ENCODE results near the gene NUTM2G.
"Not testable (repeated sequence)": the region's sequence is repeated elsewhere in the genome, so short reads cannot be mapped to it uniquely, and the experiment has no call there.

The NUTM2G gene, protein sequence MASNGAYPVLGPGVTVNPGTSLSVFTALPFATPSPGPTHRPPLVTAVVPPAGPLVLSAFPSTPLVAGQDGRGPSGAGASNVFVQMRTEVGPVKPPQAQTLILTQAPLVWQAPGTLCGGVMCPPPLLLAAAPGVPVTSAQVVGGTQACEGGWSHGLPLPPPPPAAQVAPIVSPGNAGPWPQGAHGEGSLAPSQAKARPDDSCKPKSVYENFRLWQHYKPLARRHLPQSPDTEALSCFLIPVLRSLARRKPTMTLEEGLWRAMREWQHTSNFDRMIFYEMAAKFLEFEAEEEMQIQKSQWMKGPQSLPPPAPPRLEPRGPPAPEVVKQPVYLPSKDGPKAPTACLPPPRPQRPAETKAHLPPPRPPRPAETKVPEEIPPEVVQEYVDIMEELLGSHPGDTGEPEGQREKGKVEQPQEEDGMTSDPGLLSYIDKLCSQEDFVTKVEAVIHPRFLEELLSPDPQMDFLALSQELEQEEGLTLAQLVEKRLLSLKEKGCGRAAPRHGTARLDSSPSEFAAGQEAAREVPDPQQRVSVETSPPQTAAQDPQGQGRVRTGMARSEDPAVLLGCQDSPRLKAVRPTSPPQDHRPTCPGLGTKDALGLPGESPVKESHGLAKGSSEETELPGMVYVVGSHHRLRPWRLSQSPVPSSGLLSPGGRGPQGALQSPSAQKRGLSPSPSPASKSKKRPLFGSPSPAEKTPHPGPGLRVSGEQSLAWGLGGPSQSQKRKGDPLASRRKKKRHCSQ

GRCh38 chr9:96928543-96928942, at the start of gene NUTM2G:
NUTM2G (plus strand) TSS chr9:96928843; CDS start chr9:96929025, 182 bp downstream.
- not testable (repeated sequence) for DNase-seq

- DNase-seq, result no peak
These were observed 44.7 kb upstream of the NUTM2G start for GRCh38 chr9:96883922-96884321.

DNA sequence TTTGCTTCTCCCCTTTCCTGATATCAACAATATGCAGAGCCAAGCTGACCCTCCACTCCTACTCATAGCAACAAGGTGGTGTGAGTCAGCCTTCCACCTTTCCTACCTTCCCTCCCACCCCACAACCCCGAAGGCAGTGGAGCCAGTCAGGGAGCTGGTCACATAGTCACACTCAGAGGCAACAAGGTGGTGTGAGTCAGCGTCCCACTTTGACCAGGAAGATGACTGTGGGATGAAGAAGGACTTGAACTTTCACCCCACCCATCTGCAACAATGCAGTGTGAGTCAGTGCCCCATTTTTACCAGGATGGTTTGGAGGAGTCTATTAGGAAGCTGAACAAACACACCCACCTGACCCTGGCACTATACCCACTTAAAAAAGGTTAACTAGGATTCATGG, 44.2 kb upstream of the NUTM2G start:
- no peak for DNase-seq

DNA sequence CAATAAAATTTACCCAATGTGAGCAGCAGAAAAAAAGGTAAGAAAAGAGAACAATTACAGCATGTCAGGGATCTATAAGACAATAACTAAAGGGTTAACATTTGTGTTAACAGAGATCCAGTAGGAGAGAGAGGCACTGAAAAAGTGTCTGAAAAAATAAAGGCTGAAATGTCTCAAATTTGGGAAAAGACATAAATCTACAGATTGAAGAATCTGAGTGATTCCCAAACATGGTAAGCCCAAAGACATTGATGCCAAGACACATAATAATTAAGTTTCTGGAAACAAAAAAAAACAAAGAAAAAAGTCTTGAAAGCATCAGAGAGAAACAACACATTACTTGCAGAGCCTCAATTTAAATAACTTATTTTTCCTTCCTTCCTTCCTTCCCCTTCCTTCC, 43.2 kb upstream of the NUTM2G start:
- no peak for DNase-seq

GRCh38 chr9:96888591-96888990, 40.1 kb upstream of the NUTM2G start:
- DNase-seq, result no peak

GRCh38 chr9:96892131-96892530, 36.5 kb upstream of the NUTM2G start:
- no peak for DNase-seq

DNA sequence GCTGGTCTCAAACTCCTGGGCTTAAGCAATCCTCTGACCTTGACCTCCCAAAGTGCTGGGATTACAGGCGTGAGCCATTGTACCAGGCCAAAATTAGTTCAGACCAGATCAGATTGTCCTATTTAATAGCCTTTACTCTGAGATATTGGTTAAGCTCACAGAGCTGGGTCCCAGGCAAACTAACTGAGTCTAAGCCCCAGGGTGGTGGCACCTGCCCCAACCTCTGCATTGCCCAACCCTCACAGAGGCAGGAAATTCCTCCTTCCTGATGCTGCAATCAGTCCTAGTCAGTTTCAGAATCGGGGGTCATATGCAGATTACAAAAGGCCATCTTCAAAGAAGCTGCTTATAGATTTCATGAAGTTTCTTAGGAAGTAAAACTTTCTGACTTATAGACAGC, 28.6 kb upstream of the NUTM2G start:
- not testable (repeated sequence) for DNase-seq

GRCh38 chr9:96904947-96905722, 23.5 kb upstream of the NUTM2G start:
- not testable (repeated sequence) for DNase-seq

- not testable (repeated sequence) for DNase-seq
These were observed 20.2 kb upstream of the NUTM2G start for GRCh38 chr9:96908479-96908878.

DNA sequence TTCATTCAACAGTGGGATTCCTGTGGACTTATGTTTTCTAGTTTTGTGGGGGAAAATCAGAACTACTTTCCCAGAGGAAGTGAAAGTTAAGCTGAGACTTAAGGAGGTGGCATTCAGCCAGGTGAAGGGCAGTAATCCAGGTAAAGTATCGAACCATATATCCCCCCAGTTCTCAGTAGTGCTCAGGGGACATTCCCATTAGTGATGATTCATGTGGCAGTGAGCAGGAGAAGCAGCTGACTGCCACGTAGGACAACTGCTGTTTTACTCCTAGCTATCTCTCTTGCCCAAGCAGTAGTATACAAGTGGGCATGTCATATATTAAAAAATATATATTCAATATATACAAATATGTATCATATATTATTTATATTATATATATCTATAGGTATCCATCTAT, 13.1 kb upstream of the NUTM2G start:
- DNase-seq, result not testable (repeated sequence)

- DNase-seq, result not testable (repeated sequence)
These were observed 12.1 kb upstream of the NUTM2G start for GRCh38 chr9:96916531-96916930.

DNA sequence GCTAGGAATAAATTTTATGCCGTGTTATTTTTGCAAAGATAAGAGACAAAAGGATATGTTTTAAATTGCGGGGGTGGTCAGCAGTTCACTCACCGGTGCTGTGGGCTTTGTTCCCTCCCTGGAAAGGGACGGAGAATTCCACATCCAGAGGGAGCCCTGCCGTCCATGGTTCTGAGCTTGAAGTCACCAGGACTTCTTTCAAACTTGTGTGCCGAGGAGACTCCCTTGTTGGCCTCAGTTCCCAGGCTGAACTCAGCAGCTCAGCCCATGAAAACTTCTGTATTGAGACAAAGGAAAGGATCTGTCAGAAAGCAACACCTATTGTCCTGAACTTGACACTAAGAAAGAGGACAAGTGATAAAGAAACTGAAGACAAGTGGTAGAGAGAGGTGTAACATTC, 10.1 kb upstream of the NUTM2G start:
- DNase-seq, result not testable (repeated sequence)

DNA sequence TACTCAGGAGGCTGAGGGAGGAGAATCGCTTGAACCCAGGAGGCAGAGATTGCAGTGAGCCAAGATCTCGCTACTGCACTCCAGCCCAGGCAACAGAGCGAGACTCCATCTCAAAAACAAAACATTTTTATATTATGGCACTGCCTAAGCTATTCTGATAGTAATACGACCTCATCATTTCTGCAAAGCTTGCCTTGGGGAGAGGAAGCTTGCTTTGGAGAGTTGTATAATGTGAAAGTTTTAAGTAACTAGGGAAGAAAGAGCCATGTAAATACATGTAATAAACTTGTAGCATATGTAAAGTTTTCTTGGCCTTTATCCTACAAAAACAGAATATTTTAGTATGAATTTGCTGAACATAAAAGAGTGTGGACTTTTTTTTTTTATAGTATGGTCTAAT, 7.8 kb upstream of the NUTM2G start:
- DNase-seq, result not testable (repeated sequence)

DNA sequence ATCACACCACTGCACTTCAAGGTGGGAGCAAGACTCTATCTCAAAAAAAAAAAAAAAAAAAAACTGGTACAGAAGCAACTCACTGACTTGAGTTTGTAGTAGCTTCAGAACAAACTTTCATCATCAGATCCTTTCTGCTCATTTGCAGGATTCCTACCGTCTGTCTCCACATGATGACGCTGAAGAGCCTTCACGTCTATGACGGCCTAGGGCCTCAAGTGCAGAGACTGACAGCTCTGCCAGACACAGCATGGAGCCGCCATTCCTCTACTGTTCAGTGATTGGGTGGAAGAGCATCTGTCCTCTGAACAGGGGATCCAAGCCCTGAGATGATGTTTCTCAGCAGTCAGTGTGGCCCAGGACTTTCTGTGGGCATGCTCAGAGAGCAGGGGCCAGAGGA, 3.1 kb upstream of the NUTM2G start:
- DNase-seq, result not testable (repeated sequence)

GRCh38 chr9:96931665-96932064, 3.0 kb downstream of the NUTM2G start:
- not testable (repeated sequence) for DNase-seq

DNA sequence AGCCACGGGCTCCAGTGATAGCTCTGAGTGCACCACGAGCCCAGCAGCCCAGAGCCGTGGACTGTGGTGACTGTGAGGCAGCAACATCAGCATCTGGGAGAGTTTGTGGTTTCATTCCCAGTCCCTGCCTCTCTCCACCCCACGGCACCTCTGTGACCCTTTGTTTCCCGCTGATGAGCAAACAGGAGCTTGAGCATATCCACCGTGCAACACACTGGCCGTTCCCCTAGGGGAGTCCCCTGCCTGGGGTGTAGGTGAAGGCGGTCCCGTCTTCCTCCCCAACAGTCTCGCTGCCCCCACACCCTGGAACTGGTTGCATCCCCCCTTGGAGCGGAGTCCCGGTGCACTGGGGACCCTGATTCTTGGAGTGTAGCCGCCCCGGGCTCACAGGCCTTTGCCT, 5.5 kb downstream of the NUTM2G start:
- DNase-seq, result not testable (repeated sequence)

GRCh38 chr9:96934706-96935105, 6.1 kb downstream of the NUTM2G start:
- not testable (repeated sequence) for DNase-seq

DNA sequence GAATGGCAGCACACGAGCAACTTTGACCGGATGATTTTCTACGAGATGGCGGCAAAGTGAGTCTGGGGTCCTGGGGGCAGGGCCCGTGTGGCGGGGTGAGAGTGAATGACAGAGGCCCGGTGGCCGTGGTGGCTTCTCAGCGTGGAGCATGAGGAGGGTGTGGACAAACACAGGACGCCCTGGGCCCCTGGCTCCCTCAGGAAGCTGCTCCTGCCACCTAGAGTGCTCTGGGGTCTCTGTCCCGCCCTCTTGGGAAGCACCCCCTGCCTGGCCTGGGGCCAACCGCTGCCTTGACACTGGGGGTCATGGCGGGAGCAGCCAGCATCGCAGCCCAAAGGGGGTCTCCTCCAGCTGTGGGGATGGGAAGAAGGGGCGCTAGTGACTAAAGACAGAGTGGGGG, 6.8 kb downstream of the NUTM2G start:
- DNase-seq, result not testable (repeated sequence)

DNA sequence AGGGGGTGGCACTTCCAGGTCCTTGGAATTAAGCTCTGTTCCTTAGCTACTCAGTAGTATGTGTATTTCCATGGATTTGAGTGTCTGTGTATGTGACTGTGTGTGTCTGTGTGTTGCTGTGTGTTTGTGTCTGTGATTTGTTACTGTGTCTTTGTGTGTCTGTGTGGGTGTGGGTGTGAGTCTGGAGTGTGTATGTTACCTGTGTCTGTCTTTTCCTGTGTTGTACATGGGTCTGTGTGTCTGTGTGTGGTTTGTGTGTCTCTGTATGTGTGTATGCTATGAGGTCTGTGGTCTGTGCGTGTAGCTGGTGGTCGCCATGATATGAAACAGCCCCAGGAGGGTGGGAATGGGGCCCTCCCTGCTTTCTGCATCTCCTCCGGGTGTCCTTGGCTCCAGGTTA, 8.8 kb downstream of the NUTM2G start:
- not testable (repeated sequence) for DNase-seq

DNA sequence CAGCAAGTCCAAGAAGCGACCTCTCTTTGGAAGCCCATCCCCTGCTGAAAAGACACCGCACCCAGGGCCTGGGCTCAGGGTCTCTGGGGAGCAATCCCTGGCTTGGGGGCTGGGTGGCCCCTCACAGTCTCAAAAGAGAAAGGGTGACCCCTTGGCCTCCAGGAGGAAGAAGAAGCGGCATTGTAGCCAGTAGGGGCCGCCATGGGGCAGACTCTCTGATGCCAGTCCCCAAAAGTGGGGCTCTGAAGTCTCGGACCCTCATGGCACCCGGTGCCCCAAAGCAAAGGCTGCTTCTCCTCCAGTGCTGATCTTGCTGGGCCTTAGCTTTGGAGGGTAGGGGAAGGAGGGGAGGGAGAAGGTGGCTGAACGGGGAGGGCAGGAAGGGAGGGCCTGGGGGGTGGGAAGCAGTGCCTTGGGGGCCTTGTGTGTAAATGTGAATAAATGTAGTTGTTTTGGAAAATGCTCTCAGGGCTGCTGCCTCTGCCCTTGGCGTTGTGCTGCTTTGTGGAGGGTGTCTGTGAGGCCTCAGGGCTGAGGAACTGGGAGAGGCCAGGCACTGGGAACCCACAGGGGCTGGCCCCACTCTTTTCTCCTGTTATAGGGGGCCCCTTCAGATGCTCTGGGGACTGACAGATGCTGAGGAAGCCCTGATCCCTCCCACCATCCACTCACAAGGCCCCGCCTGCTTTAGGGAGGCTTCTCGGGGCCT, 10.5 kb downstream of the NUTM2G start:
- not testable (repeated sequence) for DNase-seq

- not testable (repeated sequence) for DNase-seq
These were observed 12.3 kb downstream of the NUTM2G start for GRCh38 chr9:96940982-96941381.

DNA sequence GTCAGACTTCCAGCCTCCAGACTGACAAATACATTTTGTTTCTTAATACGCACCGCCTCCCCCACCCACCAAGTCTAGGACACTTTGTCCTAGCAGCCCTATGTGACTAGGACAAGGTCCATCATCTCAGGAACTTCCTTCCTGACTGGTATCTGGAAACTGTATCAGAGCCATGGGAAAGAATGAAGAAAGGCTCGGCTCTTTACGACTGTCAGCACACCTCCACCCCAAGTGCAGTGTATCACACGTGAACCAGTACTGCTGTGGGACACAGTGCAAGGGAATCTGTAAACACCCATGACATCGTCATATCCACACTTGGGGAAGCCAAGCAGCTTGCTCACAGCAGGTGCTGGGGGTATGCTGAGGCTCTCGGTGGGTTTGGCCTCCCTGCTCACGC, 13.0 kb downstream of the NUTM2G start:
- not testable (repeated sequence) for DNase-seq

GRCh38 chr9:96942181-96942580, 13.5 kb downstream of the NUTM2G start:
- not testable (repeated sequence) for DNase-seq
